BE2C (cell line): ENCODE measurements around the gene FAM83G.

Experiments
- DNase-seq: peaks from one replicate; pipeline ENCODE4 v3.0.0-alpha.2; 2020
- H3K27me3 ChIP-seq: fragments of 250-450 bp; sonication (Bioruptor Pico); 2 replicates; pipeline ENCODE4 v1.5.1; 2020; ENCODE audit warnings: mild to moderate bottlenecking
- H3K36me3 ChIP-seq: fragments of 250-450 bp; sonication (Bioruptor Pico); 2 replicates; pipeline ENCODE4 v1.5.1; 2020; ENCODE audit warnings: mild to moderate bottlenecking
- H3K4me1 ChIP-seq: fragments of 250-450 bp; sonication (Bioruptor Pico); 2 replicates; pipeline ENCODE4 v1.5.1; 2020
- H3K4me3 ChIP-seq: 2 replicates; pipeline ENCODE4 v1.5.1; 2011; ENCODE audit warnings: low read depth, low read length
- H3K9me3 ChIP-seq: fragments of 250-450 bp; sonication (Bioruptor Pico); 2 replicates; pipeline ENCODE4 v1.5.1; 2020
- CTCF ChIP-seq: IDR thresholded peaks from 2 replicates; pipeline ENCODE4 v1.5.1; 2012; ENCODE audit warnings: mild to moderate bottlenecking, low read depth, low read length

Gene FAM83G

GRCh38 chr17:19017401-19017800, 12.8 kb upstream of the FAM83G start:
- no peak for DNase-seq
- Histone ChIP-seq H3K27me3 (no peaks in the 10 kb centered on the region), H3K36me3 (no peaks in the 10 kb centered on the region), H3K4me3 (no peak overlapping the region), H3K9me3 (no peaks in the 10 kb centered on the region), H3K4me1 (peaks cover 3% of the 10 kb centered on the region; the same call in 1 of the 2 replicates)
- no peak for TF ChIP-seq CTCF

- Histone ChIP-seq H3K27me3 (no peaks in the 10 kb centered on the region), H3K36me3 (no peaks in the 10 kb centered on the region), H3K4me3 (no peak overlapping the region), H3K9me3 (no peaks in the 10 kb centered on the region), H3K4me1 (peaks cover 3% of the 10 kb centered on the region; the same call in 1 of the 2 replicates)
- DNase-seq, result no peak
- TF ChIP-seq CTCF, result no peak
These were observed 12.3 kb upstream of the FAM83G start for GRCh38 chr17:19016881-19017280.

- Histone ChIP-seq H3K4me3 (no peak overlapping the region), H3K27me3 (no peaks in the 10 kb centered on the region), H3K9me3 (no peaks in the 10 kb centered on the region), H3K4me1 (peaks cover 3% of the 10 kb centered on the region; the same call in 1 of the 2 replicates), H3K36me3 (no peaks in the 10 kb centered on the region)
- no peak for TF ChIP-seq CTCF
- DNase-seq, result no peak
These were observed 11.7 kb upstream of the FAM83G start for GRCh38 chr17:19016297-19016696.

- DNase-seq, result no peak
- Histone ChIP-seq H3K27me3 (no peaks in the 10 kb centered on the region), H3K4me1 (peaks cover 3% of the 10 kb centered on the region; the same call in 1 of the 2 replicates), H3K4me3 (no peak overlapping the region), H3K36me3 (no peaks in the 10 kb centered on the region), H3K9me3 (no peaks in the 10 kb centered on the region)
- TF ChIP-seq CTCF, result no peak
These were observed 10.9 kb upstream of the FAM83G start for GRCh38 chr17:19015428-19015827.

- DNase-seq, result no peak
- H3K36me3 ChIP-seq, result no peaks in the 10 kb centered on the region
- no peaks in the 10 kb centered on the region for H3K27me3 ChIP-seq
- peaks cover 3% of the 10 kb centered on the region; the same call in 1 of the 2 replicates for H3K4me1 ChIP-seq
- TF ChIP-seq CTCF, result no peak
- H3K4me3 ChIP-seq, result no peak overlapping the region
- no peaks in the 10 kb centered on the region for H3K9me3 ChIP-seq
These were observed 10.2 kb upstream of the FAM83G start for GRCh38 chr17:19014628-19015215.

GRCh38 chr17:19013806-19014627, 9.5 kb upstream of the FAM83G start:
- Histone ChIP-seq H3K4me1 (no peaks in the 10 kb centered on the region), H3K9me3 (no peaks in the 10 kb centered on the region), H3K36me3 (no peaks in the 10 kb centered on the region), H3K4me3 (no peak overlapping the region), H3K27me3 (no peaks in the 10 kb centered on the region)
- no peak for DNase-seq
- TF ChIP-seq CTCF, result no peak
